ENCODE measurements around the gene PEA15.

GRCh38 chr1:160193832-160194736, 11.1 kb upstream of the PEA15 start:
- no peak for TF ChIP-seq ZNF274 (IDR thresholded peaks at IDR 0.05; ENCODE audit: low read depth, low read length)
- TF ChIP-seq YY1 (IDR thresholded peaks at IDR 0.05; ENCODE audit: insufficient read depth, insufficient read length): no peak

Data from NT2/D1 (cell line).